Measurements from ENCODE around the gene PLEKHH2.

- no peak for TF ChIP-seq CTCF (IDR thresholded peaks at IDR 0.05)
- no peak for TF ChIP-seq POLR2A (IDR thresholded peaks at IDR 0.05)
These were observed 71.8 kb downstream of the PLEKHH2 start for GRCh38 chr2:43708891-43709290.

Measured in body of pancreas (tissue), 4 donors.